Occipital lobe (tissue), 2 donors: ENCODE results near the gene CNKSR2. TPM values are rescaled to one million over a fixed set of nuclear protein-coding genes. Genes with fewer than 3 reads are reported as not detected.

ENCODE experiments used
- DNase-seq: peaks from one replicate; lab custom pipeline; 2025; lab: John Stamatoyannopoulos, UW
- total RNA-seq: library from RNA; depleted of rRNA; stranded (reverse); fragments of >200 nt; gene quantifications from one replicate; pipeline ENCODE4 v1.2.3, GENCODE V29; 2014

Gene CNKSR2
- total RNA-seq = 200 TPM

DNA sequence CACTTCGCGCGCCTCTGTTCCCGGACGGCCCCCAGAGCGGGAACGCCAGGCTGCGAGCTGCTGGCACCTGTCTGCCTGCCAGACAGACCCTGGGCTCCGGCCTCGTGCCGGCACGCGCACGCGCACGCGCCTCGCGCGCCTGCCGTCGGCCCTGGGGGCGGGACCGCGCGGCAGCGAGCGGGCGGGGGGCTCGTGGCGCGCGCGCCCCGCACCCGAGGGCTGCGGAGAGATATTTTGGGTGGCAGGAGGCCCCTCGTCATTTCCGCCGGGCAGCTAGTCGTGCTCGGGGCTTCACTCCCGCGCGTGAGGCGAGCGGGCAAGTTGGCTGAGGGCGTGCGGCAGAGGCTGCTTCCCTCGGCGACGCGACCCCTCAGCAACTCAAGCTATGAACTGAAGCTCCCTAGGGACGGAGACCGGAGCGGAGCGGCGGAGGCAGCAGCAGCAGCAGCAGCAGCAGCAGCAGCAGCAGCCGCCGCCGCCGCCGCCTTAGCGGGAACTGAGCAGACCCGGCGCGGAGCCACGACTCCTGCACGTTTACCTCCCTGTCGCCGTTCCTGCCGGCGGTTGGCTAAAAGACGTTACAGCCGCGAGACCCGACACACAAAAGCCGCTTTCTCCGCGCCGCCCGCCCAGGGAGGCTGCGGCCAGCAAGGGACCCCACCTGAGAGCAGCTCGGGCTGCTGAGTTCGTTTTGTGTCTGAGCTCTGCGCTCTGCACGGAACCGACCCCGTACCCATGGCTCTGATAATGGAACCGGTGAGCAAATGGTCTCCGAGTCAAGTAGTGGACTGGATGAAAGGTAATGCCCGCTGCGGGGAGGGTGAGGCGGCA lies at the start of gene CNKSR2:
Gene CNKSR2, plus strand, starts transcription at position 256 of the 831 bp plus-strand sequence. Its CDS starts 480 bp downstream, at position 736.
- peak; percentile 52 for DNase-seq

DNA sequence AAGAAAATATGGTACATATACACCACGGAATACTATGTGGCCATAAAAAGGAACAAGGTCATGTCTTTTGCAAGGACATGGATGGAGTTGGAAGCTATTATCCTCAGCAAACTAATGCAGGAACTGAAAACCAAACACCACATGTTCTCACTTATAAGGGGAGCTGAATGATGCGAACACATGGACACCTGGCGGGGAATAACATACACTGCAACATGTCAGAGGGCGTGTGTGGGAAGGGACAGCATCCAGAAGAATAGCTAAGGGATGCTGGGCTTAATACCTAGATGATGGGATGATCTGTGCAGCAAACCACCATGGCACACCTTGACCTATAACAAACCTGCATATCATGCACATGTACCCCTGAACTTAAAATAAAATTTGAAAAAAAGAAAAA lies 19.5 kb upstream of the CNKSR2 start:
- DNase-seq = no peak

DNA sequence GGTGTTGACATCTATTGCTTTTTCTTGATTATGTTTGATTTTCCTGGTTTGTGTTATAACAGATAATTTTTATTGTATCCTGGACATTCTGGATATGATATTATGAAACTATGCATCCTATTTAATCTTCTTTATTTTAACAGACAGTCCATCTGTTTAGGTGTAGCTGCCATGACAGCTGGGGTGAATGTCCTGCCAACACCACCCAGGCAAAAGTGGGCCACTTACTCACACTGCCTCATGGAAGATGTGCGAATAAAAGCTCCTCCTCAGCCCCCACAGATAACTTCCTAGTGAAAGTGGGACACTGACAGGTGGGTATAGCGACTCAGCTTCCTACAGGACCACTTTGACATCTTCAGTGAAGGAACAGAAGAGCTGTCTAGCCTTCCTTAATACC lies 18.4 kb upstream of the CNKSR2 start:
- DNase-seq = no peak

DNA sequence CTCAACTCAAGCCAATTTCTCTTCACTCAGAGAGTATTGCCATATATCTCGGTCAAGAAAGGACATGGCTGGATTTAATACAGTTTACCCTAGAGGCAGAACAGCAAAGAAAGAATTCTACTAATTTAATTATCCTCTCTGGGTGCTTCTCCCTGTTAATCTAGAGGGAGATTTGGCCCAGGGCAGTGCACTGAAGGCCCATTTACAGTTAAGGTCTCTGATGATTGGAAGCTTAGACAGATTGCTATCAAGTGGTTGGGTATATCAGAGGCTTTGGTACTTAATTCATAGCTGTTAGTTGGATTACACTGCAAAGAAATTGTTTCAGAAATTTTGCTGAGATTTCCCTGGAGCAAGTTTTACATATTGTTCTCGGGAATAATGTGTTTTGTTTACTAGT lies 4.6 kb upstream of the CNKSR2 start:
- DNase-seq = no peak

DNA sequence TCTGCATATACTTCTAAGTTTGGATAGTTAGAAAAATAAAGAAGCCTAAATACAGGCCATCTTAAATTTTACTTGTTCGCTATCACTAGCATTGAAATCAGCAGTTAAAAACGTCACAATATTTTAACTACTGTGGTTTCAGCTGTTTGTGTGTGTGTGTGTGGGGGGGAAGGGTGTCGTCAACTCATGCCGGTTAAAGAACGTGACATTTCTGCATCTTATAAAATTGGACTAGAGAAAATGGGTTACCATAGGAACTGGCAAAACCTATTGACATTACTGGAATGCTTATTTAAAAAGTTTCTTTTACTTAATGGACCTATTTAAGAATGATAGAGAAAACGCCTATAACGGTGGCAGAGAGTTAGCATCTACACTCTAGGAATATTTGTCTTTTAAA lies 1.2 kb upstream of the CNKSR2 start:
- DNase-seq = no peak

DNA sequence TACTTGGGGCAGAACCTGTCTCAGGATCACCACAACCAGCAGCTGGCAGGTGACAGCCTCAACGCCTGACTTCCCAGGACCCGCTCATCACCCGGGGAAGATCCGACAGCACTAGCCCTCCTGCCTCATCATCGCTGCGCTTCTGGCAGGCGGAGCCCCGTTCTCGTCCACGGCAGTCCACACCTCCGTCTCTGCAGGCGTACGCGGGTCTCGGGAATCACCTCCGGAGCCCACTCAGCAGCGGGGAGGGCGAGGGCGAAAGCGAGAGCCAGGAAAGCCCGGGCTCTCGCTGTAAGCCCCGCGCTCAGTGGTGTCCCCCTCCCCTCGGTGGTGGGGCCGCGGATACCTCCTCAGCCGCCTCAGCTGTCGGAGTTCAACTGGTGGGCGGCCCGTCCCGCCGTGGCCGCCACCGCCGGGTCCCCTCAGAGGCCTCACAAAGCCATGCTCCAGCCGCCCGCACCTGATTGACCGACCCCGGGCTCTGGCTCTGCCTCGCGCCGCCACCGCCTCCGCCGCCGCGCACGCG lies 518 bp upstream of the CNKSR2 start:
- DNase-seq = no peak

DNA sequence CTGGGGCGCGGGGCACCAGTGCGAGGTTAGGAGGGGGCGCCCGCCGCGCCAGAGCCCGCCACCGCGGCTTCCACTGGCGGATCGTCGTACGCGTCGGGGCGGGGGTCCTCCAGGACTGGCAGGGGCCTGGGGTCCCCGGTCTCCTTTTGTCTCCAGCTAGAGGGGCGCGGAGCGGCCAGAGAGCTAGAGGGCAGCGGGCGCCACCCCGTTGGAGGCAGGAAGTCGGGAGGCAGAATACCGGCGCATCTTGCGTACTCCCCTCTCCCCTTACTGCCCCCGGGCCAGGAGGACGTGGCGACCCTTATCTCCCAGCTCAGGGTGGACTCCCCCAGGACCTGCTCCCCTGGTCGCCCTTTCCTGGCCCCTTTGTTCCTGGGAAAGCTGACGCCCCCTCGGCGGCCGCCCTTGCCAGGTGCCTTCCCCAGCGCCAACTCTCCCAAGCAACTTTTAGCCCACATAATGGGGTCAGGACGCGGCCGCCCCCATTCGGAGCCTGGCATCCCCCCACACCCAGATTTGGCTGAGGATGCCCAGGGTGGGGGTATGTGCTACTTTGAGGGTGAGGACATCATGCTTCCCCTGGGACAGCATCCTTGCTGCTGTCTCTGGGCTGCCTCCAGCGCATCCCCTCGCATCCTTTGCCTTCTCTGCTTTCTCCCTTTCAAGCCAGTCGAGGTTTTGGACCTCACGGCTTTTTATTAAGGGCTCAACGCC lies 933 bp downstream of the CNKSR2 start:
- no peak for DNase-seq

DNA sequence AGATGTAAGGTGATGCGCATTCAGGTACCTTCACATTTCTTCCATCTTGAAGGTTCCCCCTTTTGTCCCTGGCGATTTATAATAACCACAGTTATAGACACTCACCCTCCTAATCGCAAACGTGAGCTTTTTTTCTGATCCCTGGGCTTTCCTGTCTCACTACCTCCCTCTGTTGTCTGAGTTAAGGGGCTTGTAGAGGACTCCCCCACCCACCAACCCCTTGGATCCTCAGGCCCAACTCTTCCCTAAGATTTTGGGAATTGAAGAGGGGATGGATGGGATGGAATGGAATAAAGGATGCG lies 1.4 kb downstream of the CNKSR2 start:
- no peak for DNase-seq

DNA sequence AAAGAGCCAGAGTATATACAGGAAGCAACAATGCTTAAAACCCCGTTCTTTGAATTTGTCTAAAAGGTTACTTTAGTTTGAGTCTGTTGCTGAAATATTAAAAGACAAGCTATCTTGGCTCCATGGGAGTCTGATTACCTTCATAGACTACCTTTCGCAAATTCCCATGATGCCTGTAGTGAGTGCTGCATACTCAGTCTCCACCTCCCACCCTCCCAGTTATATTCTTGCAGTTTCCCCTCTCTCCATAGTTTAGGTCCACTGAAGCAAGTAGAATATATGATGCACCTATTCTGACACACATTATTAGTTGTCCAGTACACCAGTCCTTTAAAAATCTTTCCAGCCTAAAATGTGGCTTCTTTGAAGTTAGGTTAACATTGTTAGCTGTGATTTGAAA lies 2.4 kb downstream of the CNKSR2 start:
- no peak for DNase-seq

DNA sequence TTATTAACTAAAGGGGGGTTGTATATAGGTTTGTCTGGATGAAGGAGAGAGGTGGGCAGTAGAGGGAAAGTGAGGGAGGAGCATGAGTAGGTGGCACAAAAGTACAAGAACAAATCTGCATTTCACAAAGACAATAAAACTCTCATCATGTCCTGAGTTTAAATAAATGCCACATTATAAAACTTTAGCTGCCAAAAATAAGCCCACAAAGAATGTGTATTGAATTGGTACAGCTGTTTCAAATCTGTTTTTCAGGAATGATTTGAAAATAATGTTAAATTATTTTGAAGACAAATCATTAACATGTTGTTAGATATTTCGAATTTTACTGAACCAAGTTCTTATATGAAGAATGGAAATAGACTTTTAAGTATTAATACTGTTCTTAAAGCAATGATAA lies 5.8 kb downstream of the CNKSR2 start:
- DNase-seq = no peak

DNA sequence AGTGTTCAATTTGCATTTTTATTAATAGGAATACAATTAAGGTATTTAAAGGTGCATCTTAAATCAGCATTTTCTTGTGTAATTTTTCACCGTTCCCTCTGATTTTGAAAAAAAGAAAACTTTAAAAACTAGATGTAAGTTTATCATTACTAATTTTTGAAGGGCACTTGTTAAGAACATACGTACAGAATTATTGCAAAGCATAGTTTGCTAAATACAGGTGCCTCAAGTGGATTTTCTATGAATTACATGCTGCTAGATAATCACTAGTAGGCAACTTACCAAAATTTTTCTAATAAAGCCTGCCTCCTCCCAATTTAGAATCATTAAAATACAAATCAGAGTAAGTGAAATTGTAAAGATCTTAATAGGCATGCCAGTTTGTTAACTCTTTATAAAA lies 8.5 kb downstream of the CNKSR2 start:
- no peak for DNase-seq

DNA sequence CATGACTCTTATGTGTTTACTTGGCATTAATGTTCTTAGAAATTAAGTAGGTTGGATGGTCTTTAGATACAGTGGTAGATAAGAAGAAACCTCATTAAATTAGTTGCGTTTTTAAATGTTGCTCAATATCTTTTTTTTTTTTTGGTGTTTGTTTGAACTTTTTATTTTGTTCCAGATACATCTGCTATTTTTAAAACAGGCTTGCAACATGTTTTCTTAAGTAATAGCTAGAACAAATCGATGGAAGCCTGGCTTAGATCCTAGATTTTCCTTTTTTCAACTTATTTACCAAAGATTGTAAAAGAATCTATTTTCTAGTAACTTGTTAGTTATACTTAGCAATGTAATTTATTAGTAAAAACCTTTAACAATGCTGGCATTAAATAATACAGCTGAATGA lies 9.3 kb downstream of the CNKSR2 start:
- no peak for DNase-seq

DNA sequence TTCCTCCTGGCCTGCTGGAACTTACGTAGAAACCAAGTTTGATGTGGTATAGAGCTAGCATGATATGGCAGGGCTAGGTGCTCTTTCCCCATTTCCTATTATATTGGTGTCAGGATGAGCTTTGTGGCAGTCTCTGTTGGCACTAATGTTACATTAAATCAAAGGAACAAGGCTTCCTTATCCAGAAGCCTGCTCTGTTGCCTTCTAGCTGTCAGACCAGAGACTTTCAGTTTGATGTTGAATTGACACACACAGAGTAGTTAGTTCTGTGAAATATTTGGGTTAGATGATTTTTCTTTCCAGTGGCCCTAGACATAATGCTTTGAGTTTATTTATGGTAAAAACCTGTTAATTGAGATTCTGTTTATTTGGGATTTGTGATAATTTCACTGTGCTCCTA lies 10.0 kb downstream of the CNKSR2 start:
- DNase-seq = no peak

DNA sequence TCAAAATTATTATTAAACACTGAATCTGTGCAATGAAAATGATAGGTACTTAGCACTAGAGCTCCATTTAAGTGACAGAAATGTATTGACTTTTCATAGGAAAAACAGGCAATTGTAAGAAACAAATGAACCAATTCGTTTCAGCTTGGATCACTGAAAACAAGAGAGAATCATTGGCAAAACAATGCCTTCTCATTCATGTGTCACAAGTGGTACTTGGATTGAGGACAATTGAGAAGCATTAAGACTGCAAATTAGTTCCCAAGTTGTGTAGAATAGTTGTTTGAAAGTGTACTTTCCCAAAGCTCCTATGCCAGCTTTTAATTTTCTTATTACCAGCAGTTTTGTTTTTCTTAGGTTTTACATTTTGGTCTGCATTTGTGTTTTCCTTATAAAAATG lies 20.6 kb downstream of the CNKSR2 start:
- no peak for DNase-seq

DNA sequence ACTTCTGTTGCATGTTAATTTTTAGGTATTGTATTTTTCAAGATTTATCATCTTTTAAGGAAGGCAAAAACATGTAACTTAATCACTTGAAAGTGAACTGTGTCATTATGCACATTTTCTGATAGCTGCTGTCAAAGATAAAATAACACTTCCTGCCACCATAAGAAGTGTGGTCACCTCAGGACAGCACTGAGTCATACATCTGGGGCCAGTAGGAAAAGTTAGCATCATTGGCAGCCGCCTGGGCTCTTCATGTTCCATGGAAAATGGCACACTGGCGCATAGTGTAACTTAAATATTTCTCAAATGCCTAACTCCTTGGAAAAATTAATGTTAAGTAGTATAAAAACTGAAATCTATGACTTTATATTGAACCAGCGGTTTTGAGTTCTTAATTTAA lies 24.2 kb downstream of the CNKSR2 start:
- DNase-seq = no peak

DNA sequence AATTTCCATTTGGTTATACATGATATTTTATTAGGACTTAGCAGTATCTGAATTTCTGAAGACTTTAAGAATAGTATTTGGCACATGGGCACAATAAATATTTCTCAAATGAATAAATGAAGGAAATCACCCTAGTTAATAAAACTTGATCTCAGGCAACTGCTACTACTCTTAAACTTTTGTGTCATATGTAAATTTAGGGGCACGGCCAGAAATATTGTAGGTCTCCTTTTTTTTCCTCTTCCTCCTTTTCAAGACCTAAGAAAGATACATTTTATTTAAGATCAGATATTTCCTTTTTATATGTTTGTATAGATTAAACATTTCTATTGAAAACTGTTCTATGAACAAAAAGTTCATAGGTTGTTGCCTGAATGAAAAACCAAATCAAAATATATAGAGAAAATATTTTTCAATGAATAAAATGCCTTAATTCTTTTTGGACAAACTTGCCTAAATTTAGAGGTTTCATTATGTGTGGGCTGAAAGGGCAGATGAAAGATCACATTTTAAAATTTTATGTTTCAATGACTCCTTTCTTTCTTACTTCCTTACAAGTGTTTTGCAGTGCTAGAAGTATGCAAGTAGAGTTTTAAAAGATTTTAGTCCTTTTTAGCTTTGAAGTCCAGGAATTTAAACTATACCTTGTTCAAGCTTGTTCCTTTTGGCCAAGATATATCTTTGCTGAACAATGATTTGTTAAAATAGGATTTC lies 26.3 kb downstream of the CNKSR2 start:
- DNase-seq = no peak

DNA sequence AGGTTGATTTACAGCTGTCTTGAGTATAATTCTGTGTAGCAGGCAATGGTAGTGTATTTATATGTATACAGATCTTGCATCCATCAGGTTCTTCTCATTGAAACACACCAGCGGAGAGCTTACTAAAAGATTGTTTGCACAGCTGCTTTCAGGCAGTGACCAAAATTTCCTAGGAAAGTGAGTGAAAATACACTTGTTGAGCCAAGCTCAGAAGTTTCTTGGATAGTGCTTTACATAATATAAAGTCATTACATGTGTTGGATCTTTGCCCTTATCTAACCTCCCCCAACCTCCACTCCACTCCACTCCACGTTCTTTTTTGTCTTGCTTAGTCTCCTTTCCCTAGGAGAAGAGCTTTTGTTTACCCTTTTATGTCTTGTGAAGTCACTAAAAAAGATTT lies 34.1 kb downstream of the CNKSR2 start:
- DNase-seq = no peak

DNA sequence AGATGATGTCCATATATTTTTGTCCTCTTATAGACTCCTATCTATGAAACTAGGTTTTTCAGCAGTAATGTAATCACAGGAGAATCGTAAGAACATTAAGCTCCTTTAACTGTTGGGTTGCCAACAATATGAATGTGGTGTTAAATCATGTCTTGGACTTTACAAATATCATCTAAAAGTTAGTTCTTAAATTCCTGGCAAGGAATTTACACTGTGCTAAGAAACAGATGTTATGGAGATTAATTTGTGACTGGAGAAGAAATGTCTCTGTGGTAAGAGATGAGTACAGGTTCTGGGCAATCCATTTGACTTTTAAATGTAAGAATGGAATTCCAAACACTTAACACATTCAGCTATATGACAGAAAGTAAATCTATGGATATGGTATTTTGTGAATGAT lies 34.6 kb downstream of the CNKSR2 start:
- DNase-seq = no peak

DNA sequence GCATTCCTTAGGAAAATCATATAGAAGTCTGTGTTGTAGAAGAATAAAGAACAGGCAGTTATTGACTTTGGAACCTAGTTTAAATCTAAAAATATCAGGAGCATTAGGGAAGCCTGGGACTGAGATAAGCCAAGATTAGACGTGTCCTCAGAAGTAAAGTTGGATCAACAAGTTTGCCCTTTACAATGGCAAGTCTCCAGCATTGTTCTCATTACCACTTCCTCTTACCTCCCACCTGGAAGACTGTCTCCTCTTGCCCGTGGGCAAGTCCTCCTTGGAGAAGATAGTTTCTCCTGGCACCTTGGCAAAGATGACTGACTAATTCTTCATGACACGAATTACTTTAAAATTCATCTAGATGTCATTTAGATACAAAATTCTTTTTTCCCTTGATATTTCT lies 37.8 kb downstream of the CNKSR2 start:
- DNase-seq = no peak

DNA sequence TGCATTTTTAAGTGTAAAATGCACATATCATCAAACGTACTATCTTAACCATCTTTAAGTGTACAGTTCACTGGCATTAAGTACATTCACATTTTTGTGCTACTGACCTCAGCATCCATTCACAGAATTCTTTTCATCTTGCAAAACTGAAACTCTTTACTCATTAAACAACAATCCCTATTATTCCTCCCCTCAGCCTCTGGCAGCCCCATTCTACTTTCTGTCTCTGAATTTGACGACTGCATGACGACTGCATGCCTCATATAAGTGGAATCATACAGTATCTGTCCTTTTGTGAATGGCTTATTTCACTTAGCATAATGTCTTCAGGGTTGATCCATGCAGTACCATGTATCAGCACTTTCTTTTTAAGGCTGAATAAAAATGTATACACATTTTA lies 38.7 kb downstream of the CNKSR2 start:
- DNase-seq = no peak

DNA sequence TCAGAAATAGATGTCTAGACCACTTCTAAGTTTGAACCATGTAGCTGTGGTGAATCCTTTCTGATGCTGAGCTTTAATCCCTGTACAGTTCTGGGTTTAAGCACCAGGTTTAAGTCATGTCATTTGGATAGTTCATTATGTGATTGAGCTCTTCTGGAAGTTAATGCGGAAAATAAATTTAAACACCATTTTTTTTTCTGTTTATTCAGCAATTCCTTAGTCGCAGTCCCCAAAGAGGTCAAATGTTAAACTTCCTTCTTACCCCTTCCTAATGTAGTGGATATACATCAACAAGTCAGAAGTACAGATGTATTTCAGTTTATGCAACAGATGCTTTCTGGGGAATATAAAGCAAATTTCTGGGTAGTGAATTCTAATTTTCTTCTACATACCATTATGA lies 52.9 kb downstream of the CNKSR2 start:
- DNase-seq = no peak

DNA sequence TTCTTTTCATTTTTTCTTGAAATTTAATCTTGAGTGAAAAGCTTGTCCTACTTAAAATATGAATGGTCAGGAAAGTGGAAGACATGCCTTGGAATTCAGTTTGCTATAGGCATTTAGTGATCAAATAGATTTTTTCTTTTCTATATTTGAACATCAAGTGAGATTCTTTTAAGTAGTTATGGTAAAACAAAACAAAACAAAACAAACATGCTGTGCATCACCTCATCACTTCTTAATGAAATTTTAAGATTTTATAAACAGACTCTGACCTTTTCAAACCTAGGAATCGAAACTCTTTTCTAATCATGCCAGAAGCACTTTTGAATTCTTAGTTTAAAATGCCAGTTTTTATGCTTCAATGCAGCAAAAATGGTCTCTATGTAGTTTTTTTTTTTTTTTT lies 62.8 kb downstream of the CNKSR2 start:
- no peak for DNase-seq
